Coronary artery (tissue), 2 donors: Measurements from ENCODE around the gene MTERF1.
"Not testable (repeated sequence)": the region's sequence is repeated elsewhere in the genome, so short reads cannot be mapped to it uniquely, and the experiment has no call there.

Experiments used
- DNase-seq: peaks from one replicate; pipeline ENCODE4 v3.0.0-alpha.2; 2017; ENCODE audit warnings: low spot score
- H3K27ac ChIP-seq, 2 donors: fragments of 200-600 bp; sonication (generic); one replicate each; pipeline ENCODE4 v1.5.1; 2016 to 2019
- H3K4me3 ChIP-seq: fragments of 200-600 bp; sonication (generic); 2 replicates; pipeline ENCODE4 v1.5.1; 2016; ENCODE audit warnings: mild to moderate bottlenecking, moderate library complexity
- TF ChIP-seq, protein P1 (sequence below): fragments of 200-600 bp; sonication (generic); IDR thresholded peaks from one replicate; pipeline ENCODE4 v1.5.1; 2019; ENCODE audit warnings: antibody characterized with exemption

MTERF1 gene

GRCh38 chr7:91865511-91865910, 15.0 kb downstream of the MTERF1 start:
- TF ChIP-seq, protein P1, sequence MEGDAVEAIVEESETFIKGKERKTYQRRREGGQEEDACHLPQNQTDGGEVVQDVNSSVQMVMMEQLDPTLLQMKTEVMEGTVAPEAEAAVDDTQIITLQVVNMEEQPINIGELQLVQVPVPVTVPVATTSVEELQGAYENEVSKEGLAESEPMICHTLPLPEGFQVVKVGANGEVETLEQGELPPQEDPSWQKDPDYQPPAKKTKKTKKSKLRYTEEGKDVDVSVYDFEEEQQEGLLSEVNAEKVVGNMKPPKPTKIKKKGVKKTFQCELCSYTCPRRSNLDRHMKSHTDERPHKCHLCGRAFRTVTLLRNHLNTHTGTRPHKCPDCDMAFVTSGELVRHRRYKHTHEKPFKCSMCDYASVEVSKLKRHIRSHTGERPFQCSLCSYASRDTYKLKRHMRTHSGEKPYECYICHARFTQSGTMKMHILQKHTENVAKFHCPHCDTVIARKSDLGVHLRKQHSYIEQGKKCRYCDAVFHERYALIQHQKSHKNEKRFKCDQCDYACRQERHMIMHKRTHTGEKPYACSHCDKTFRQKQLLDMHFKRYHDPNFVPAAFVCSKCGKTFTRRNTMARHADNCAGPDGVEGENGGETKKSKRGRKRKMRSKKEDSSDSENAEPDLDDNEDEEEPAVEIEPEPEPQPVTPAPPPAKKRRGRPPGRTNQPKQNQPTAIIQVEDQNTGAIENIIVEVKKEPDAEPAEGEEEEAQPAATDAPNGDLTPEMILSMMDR: no peak
- Histone ChIP-seq H3K27ac (no peak overlapping the region), H3K4me3 (no peak overlapping the region)
- no peak for DNase-seq

DNA sequence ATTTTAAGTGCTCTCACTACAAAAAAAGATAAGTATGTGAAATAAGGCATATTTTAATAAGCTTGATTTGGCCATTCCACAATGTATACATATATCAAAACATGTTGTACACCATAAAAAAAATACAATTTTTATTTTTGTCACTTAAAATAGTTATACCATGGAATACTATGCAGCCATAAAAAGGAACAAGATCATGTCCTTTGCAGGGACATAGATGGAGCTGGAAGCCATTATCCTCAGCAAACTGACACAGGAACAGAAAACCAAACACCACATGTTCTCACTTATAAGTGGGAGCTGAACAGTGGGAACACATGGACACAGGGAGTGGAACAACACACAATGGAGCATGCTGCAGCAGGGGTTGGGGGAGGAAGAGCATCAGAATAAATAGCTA, 15.9 kb downstream of the MTERF1 start:
- not testable (repeated sequence) for H3K4me3 ChIP-seq, DNase-seq

DNA sequence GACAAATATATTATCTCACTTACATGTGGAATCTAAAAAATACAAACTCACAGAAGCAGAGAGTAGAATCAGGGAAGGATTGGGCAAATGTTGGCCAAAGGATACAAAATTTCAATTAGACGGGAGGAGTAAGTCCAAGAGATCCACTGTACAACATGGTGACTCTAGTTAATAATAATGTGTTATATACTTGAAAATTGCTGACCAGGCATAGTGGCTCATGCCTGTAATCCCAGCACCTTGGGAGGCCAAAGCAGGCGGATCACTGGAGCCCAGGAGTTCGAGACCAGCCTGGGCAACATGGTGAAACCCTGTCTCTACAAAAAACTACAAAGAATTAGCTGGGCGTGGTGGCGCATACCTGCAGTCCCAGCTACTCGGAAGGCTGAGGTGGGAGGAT, 16.4 kb downstream of the MTERF1 start:
- Histone ChIP-seq H3K4me3 (no peak overlapping the region), H3K27ac (no peak overlapping the region)
- no peak for DNase-seq
- TF ChIP-seq, protein P1: no peak

More for the DNA sequence above, 15.9 kb downstream of the MTERF1 start:
- H3K27ac ChIP-seq: not testable (repeated sequence)

- no peak for DNase-seq
- Histone ChIP-seq H3K27ac (no peak overlapping the region), H3K4me3 (no peak overlapping the region)
- TF ChIP-seq, protein P1: no peak
Observed at GRCh38 chr7:91852263-91852741, 28.2 kb downstream of the MTERF1 start.

- no peak for DNase-seq
- H3K4me3 ChIP-seq: no peak overlapping the region
- no peak overlapping the region for H3K27ac ChIP-seq
- TF ChIP-seq, protein P1: no peak
Observed at GRCh38 chr7:91850455-91850854, 30.0 kb downstream of the MTERF1 start.

DNA sequence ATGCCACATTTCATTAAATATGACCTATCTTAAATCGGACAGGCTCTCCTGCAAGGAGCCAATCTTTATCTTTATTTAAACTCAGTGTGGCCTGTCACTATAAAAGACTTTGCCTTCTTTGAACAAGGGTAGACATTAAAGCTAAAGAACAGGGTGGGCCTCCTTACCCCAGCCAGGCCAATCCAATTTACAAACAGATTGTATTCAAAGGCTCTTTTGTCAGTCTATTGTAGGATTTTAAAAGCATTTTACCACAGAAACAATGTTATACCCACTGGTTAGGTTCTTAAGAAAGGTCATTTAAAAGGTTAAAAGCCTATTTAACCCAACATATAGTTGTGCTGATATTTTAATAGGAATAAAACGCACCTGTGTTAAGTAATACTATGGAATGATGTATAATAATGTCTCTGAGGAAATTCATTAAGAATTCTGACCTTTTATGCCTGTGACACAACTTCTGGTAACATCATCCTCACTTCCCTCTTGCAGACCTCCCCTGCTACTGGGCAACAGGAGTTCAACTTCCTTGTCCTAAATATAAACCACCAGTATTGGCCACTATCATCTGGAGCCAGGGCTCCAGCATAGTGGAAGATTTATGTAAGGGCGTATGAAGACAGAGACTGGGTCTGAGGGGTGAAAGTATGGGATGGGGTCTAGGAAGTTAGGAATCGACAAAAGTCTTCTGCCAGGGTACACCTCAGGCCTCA, 32.5 kb downstream of the MTERF1 start:
- TF ChIP-seq, protein P1: no peak
- DNase-seq: no peak
- Histone ChIP-seq H3K27ac (no peak overlapping the region), H3K4me3 (no peak overlapping the region)

DNA sequence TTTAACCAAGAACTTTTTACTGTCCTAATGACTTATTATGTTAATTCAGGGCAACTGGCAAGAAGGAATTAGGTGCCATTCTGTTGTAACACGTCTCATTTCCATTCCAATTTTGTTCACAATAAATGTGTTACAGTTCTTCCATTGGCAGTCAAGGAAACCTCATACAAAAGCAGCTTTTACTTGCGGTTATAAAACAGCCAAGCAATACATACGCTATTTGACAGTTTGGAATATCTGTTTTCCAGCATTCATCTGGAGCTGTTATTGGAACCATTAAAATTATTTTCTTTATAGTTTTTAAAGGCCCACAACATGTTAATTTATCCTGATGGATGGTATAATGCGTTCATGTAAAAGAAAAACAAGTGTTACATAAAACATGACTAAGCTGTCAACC, 33.3 kb downstream of the MTERF1 start:
- Histone ChIP-seq H3K27ac (no peak overlapping the region), H3K4me3 (no peak overlapping the region)
- DNase-seq: no peak
- TF ChIP-seq, protein P1: no peak
